Transverse colon (tissue), 4 donors: ENCODE data around the gene PLA2G4D. TPM values are rescaled to one million over a fixed set of nuclear protein-coding genes. Genes with fewer than 3 reads are reported as not detected.
A peak's percentile ranks its signal among the peaks of the same experiment; 100 is the strongest.

Experiments used
- DNase-seq: peaks from one replicate; pipeline ENCODE4 v3.0.0-alpha.2; 2019
- H3K27ac ChIP-seq, 4 donors: fragments of 200-600 bp; sonication (generic); 2 replicates each; pipeline ENCODE4 v1.5.1; 2016 to 2018; ENCODE audit warnings: inconsistent platforms in 4 of 4
- H3K27me3 ChIP-seq: fragments of 200-600 bp; sonication (generic); 2 replicates; pipeline ENCODE4 v1.5.1; 2017; ENCODE audit warnings: inconsistent platforms
- H3K36me3 ChIP-seq, 4 donors: fragments of 200-600 bp; sonication (generic); 2 replicates each; pipeline ENCODE4 v1.5.1; 2017 to 2019; ENCODE audit warnings: inconsistent platforms in 4 of 4
- H3K4me1 ChIP-seq, 4 donors: fragments of 200-600 bp; sonication (generic); 2 replicates each; pipeline ENCODE4 v1.5.1; 2017 to 2020; ENCODE audit warnings: inconsistent platforms in 4 of 4
- H3K4me3 ChIP-seq, 4 donors: fragments of 200-600 bp; sonication (generic); 1 replicate in 1 of 4; 2 replicates in 3 of 4; pipeline versions ENCODE4 v1.5.1 to v1.6.1; 2017 to 2019; ENCODE audit warnings: inconsistent platforms in 4 of 4
- H3K9me3 ChIP-seq, 2 donors: fragments of 200-600 bp; sonication (generic); 2 replicates each; pipeline ENCODE4 v1.5.1; 2017 to 2019; ENCODE audit warnings: inconsistent platforms in 2 of 2
- EP300 ChIP-seq: sonication (generic); formaldehyde crosslinking; IDR thresholded peaks from one replicate; pipeline ENCODE4 v1.6.1; 2017; ENCODE audit warnings: antibody characterized with exemption, low read depth
- POLR2A ChIP-seq: fragments of 450-650 bp; IDR thresholded peaks from one replicate; pipeline ENCODE4 v1.6.1; 2016; ENCODE audit warnings: antibody characterized with exemption, mild to moderate bottlenecking, moderate library complexity
- POLR2AphosphoS5 ChIP-seq, 3 donors: sonication (generic); formaldehyde crosslinking; IDR thresholded peaks; one replicate each; pipeline ENCODE4 v1.6.1; 2016; ENCODE audit warnings: antibody characterized with exemption in 3 of 3
- WGBS, 2 donors: methylation state at CpG; one replicate each; pipeline ENCODE4 v1.1.5; 2018; ENCODE audit warnings: low coverage in 1 of 2; 5-methylcytosine and 5-hydroxymethylcytosine counted together
- in situ Hi-C, 4 donors: fragments of 200-750 bp; cut with MboI; loops; one replicate each; pipeline versions ENCODE4 v1.15.0 to v1.15.1; 2017; ENCODE audit warnings: low sequenced_read_pairs in 3 of 4, low pct_ligation_motif_present in 1 of 4, low pct_unique_long_range_greater_than_20kb in 1 of 4
- intact Hi-C: fragments of 100-400 bp; cut with DNase I; formaldehyde crosslinking; loops from one replicate; pipeline ENCODE4 v1.15.1; 2023; ENCODE audit warnings: low total_unique reads
- total RNA-seq, 4 donors: library from RNA; depleted of rRNA; stranded (reverse); fragments of >200 nt; gene quantifications; one replicate each; pipeline ENCODE4 v1.1.0, GENCODE V29; 2016
- TF ChIP-seq, protein P1 (sequence below), 5 experiments: fragments of 200-600 bp in 3 of 5; fragments of 450-650 bp in 2 of 5; sonication (generic) in 3 of 5; IDR thresholded peaks; 1 replicate in 2 of 5; 2 replicates in 3 of 5; pipeline ENCODE4 v1.5.1; 2016 to 2017; ENCODE audit warnings: antibody characterized with exemption in 5 of 5, inconsistent platforms in 3 of 5, mild to moderate bottlenecking in 2 of 5, moderate library complexity in 1 of 5

Gene PLA2G4D, protein sequence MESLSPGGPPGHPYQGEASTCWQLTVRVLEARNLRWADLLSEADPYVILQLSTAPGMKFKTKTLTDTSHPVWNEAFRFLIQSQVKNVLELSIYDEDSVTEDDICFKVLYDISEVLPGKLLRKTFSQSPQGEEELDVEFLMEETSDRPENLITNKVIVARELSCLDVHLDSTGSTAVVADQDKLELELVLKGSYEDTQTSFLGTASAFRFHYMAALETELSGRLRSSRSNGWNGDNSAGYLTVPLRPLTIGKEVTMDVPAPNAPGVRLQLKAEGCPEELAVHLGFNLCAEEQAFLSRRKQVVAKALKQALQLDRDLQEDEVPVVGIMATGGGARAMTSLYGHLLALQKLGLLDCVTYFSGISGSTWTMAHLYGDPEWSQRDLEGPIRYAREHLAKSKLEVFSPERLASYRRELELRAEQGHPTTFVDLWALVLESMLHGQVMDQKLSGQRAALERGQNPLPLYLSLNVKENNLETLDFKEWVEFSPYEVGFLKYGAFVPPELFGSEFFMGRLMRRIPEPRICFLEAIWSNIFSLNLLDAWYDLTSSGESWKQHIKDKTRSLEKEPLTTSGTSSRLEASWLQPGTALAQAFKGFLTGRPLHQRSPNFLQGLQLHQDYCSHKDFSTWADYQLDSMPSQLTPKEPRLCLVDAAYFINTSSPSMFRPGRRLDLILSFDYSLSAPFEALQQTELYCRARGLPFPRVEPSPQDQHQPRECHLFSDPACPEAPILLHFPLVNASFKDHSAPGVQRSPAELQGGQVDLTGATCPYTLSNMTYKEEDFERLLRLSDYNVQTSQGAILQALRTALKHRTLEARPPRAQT
- total RNA-seq = under 1 TPM in 1 of 4 donors, not detected in 3; 0.16 TPM

DNA sequence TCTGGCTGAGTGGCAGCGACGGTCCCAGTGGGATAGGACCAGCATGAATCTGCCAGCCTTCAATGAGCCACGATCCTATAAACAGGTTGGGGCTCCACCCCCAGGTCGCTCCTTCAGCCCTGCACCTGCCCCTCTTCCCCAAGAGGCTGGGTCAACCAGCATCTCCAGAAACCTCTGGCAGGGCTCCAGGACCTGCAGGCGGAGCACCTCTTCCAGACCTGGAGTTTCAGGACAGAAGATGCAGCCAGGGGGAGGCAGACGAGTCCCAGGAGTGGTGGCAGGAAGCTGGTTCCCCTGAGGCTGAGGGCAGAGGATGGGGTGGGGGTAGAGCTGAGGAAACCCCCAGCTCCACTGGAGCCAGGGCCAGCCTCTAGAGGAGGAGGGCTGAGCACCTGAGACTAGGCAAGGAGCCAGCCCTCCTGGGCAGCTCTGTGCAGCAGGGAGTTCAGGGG, at the start of gene PLA2G4D:
TSS of gene PLA2G4D (minus strand) at position 51 of the 452 bp plus-strand sequence. CDS start 103 bp downstream, outside the sequence.
- Histone ChIP-seq H3K4me1 (peaks cover 0 to 3% (median 0%) of the 10 kb centered on the region in 4 donors), H3K9me3 (no peaks in the 10 kb centered on the region), H3K27ac (no peak within 1 kb of the TSS), H3K36me3 (no peaks in the 10 kb centered on the region), H3K4me3 (no peak within 1 kb of the TSS), H3K27me3 (no peaks in the 10 kb centered on the region)
- TF ChIP-seq, protein P1, sequence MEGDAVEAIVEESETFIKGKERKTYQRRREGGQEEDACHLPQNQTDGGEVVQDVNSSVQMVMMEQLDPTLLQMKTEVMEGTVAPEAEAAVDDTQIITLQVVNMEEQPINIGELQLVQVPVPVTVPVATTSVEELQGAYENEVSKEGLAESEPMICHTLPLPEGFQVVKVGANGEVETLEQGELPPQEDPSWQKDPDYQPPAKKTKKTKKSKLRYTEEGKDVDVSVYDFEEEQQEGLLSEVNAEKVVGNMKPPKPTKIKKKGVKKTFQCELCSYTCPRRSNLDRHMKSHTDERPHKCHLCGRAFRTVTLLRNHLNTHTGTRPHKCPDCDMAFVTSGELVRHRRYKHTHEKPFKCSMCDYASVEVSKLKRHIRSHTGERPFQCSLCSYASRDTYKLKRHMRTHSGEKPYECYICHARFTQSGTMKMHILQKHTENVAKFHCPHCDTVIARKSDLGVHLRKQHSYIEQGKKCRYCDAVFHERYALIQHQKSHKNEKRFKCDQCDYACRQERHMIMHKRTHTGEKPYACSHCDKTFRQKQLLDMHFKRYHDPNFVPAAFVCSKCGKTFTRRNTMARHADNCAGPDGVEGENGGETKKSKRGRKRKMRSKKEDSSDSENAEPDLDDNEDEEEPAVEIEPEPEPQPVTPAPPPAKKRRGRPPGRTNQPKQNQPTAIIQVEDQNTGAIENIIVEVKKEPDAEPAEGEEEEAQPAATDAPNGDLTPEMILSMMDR (IDR thresholded peaks at IDR 0.05) = no peak
- no peak for TF ChIP-seq EP300
- no peak for TF ChIP-seq POLR2AphosphoS5 (IDR thresholded peaks at IDR 0.05)
- no peak for TF ChIP-seq POLR2A
- DNase-seq = no peak
- in situ Hi-C loops = no loop called here
- intact Hi-C loops = no loop called here
- 60% methylated on average over 6 of the region's 6 CpGs; no CpG with 5 or more reads in 1 of the 2 donors for WGBS, 2 donors

DNA sequence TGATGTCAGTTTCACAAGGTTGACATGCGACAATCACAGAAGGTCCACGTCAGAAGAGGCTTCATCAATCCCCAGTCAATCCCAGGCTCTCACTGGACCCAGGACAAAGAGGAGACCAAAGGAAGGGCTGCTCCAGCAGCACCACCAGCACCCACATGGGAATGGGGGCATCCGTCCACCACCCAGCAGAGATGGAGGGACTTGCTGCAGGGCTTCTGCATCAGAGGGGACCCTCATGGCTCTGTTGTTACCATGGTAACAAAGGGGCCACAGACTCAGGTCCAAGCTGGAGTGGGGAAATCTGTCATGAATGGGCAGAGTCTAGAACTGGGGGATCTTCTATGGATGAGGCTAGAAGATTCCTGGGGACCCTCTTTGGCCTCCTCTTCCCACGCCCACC, 49.0 kb upstream of the PLA2G4D start:
- Histone ChIP-seq H3K4me3 (no peak overlapping the region), H3K36me3 (no peaks in the 10 kb centered on the region), H3K27me3 (no peaks in the 10 kb centered on the region), H3K9me3 (no peaks in the 10 kb centered on the region), H3K27ac (no peak overlapping the region), H3K4me1 (peaks cover 0 to 30% (median 15%) of the 10 kb centered on the region in 4 donors)
- TF ChIP-seq POLR2A = no peak
- TF ChIP-seq EP300 = no peak
- TF ChIP-seq, protein P1 (IDR thresholded peaks at IDR 0.05) = no peak
- TF ChIP-seq POLR2AphosphoS5 (IDR thresholded peaks at IDR 0.05) = no peak
- intact Hi-C loops = no loop called here
- in situ Hi-C loops = no loop called here
- no peak for DNase-seq
- WGBS, 2 donors = 85% methylated on average over 4 of the region's 4 CpGs; no CpG with 5 or more reads in 1 of the 2 donors

- in situ Hi-C loops = no loop called here
- H3K4me3 ChIP-seq = no peak overlapping the region
- TF ChIP-seq EP300 (no peak), POLR2AphosphoS5 (IDR thresholded peaks at IDR 0.05) (no peak), POLR2A (no peak)
- TF ChIP-seq, protein P1 (IDR thresholded peaks at IDR 0.05) = no peak
- no peak for DNase-seq
- H3K27ac ChIP-seq = peak overlapping the region in 1 of 4 donors; percentile 43
- WGBS, 2 donors = 84% methylated on average over 21 of the region's 21 CpGs; no CpG with 5 or more reads in 1 of the 2 donors
- H3K27me3 ChIP-seq = no peaks in the 10 kb centered on the region
- intact Hi-C loops = no loop called here
- H3K4me1 ChIP-seq = peaks cover 0 to 30% (median 15%) of the 10 kb centered on the region in 4 donors
- H3K36me3 ChIP-seq = no peaks in the 10 kb centered on the region
- peaks cover 2 to 10% of the 10 kb centered on the region in 2 donors for H3K9me3 ChIP-seq
Measured at GRCh38 chr15:42141795-42142667, 47.7 kb upstream of the PLA2G4D start.
